HL-60/S4 treated with retinoic acid at 250 ng/mL for 4 days and 3 days (cell line): ENCODE results near the gene PTMS.

Source experiments
- in situ Hi-C: fragments of 300-500 bp; cut with MboI; formaldehyde crosslinking; loops from 2 replicates; pipeline ENCODE4 v1.7.0; 2022; ENCODE audit warnings: low sequenced_read_pairs

Gene PTMS

GRCh38 chr12:6752167-6752920 is 13.8 kb upstream of the PTMS start:
- in situ Hi-C loops, result no loop called here

- in situ Hi-C loops, result no loop called here
These were observed 13.0 kb upstream of the PTMS start, which contains the start of gene MLF2 for GRCh38 chr12:6752921-6753771. TSS of gene MLF2 (minus strand) at chr12:6753141. CDS start at chr12:6752334, 807 bp downstream.

GRCh38 chr12:6753772-6754356 is 12.3 kb upstream of the PTMS start:
- in situ Hi-C loops, result no loop called here

GRCh38 chr12:6754411-6754810 is 11.8 kb upstream of the PTMS start:
- in situ Hi-C loops, result no loop called here

- in situ Hi-C loops, result no loop called here
These were observed 9.0 kb upstream of the PTMS start for GRCh38 chr12:6757028-6757690.

- in situ Hi-C loops, result no loop called here
These were observed 7.6 kb upstream of the PTMS start for GRCh38 chr12:6758506-6759095.

GRCh38 chr12:6759741-6760140 is 6.4 kb upstream of the PTMS start:
- in situ Hi-C loops, result no loop called here

- in situ Hi-C loops, result no loop called here
These were observed 2.8 kb upstream of the PTMS start for GRCh38 chr12:6763380-6763779.

GRCh38 chr12:6764011-6764828 is 1.9 kb upstream of the PTMS start:
- in situ Hi-C loops, result no loop called here

- in situ Hi-C loops, result no loop called here
These were observed 1.0 kb upstream of the PTMS start for GRCh38 chr12:6765048-6765633.

GRCh38 chr12:6766651-6767349 is 637 bp downstream of the PTMS start:
- in situ Hi-C loops, result no loop called here

GRCh38 chr12:6767353-6768319 is 1.5 kb downstream of the PTMS start:
- in situ Hi-C loops, result no loop called here

- in situ Hi-C loops, result no loop called here
These were observed 2.3 kb downstream of the PTMS start for GRCh38 chr12:6768437-6768914.

- in situ Hi-C loops, result no loop called here
These were observed 2.8 kb downstream of the PTMS start for GRCh38 chr12:6768990-6769389.

GRCh38 chr12:6769666-6770065 is 3.5 kb downstream of the PTMS start:
- in situ Hi-C loops, result no loop called here

- in situ Hi-C loops, result no loop called here
These were observed 3.9 kb downstream of the PTMS start for GRCh38 chr12:6770094-6770493.

GRCh38 chr12:6770600-6770999 is 4.4 kb downstream of the PTMS start:
- in situ Hi-C loops, result no loop called here

- in situ Hi-C loops, result no loop called here
These were observed 4.9 kb downstream of the PTMS start for GRCh38 chr12:6771091-6771495.
